ENCODE measurements around the gene PRRT1.

Gene PRRT1

GRCh38 chr6:32184084-32184640 is 32.4 kb upstream of the PRRT1 start, which contains the start of gene AGER:
Gene AGER, minus strand, starts transcription at chr6:32184253. Its CDS starts 31 bp downstream, at chr6:32184222.
- TF ChIP-seq, protein P1, sequence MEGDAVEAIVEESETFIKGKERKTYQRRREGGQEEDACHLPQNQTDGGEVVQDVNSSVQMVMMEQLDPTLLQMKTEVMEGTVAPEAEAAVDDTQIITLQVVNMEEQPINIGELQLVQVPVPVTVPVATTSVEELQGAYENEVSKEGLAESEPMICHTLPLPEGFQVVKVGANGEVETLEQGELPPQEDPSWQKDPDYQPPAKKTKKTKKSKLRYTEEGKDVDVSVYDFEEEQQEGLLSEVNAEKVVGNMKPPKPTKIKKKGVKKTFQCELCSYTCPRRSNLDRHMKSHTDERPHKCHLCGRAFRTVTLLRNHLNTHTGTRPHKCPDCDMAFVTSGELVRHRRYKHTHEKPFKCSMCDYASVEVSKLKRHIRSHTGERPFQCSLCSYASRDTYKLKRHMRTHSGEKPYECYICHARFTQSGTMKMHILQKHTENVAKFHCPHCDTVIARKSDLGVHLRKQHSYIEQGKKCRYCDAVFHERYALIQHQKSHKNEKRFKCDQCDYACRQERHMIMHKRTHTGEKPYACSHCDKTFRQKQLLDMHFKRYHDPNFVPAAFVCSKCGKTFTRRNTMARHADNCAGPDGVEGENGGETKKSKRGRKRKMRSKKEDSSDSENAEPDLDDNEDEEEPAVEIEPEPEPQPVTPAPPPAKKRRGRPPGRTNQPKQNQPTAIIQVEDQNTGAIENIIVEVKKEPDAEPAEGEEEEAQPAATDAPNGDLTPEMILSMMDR (IDR thresholded peaks at IDR 0.05; ENCODE audit: extremely low read depth, missing control alignments), result no peak
- no peak for DNase-seq (ENCODE audit: low spot score)

DNA sequence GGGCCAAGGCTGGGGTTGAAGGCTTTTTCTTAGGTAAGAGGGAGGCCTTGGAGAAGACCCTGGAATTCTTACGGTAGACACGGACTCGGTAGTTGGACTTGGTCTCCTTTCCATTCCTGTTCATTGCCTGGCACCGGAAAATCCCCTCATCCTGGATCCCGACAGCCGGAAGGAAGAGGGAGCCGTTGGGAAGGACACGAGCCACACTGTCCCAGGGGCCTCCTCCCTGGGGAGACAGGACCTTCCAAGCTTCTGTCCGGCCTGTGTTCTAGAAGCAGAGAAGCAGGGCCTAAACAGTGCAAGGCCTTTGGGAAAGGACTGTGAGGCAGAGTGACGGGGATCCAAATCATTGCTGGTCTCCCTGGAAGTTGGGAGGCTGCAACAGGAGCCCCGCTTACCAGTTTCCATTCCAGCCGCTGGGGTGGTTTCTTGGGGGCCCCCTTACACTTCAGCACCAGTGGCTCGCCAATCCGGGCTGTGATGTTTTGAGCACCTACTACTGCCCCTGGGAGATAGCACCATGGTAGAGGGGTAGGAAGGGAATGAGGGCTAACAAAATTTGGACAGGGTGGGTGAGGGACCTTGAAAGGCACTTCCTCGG is 31.8 kb upstream of the PRRT1 start:
- TF ChIP-seq, protein P1 (IDR thresholded peaks at IDR 0.05; ENCODE audit: extremely low read depth, missing control alignments), result no peak
- DNase-seq (ENCODE audit: low spot score), result no peak

- TF ChIP-seq, protein P1 (IDR thresholded peaks at IDR 0.05; ENCODE audit: extremely low read depth, missing control alignments), result no peak
- DNase-seq (ENCODE audit: low spot score), result no peak
Observed at GRCh38 chr6:32183030-32183429, 31.3 kb upstream of the PRRT1 start.

GRCh38 chr6:32182555-32182981 is 30.8 kb upstream of the PRRT1 start:
- no peak for DNase-seq (ENCODE audit: low spot score)
- TF ChIP-seq, protein P1 (IDR thresholded peaks at IDR 0.05; ENCODE audit: extremely low read depth, missing control alignments), result no peak

DNA sequence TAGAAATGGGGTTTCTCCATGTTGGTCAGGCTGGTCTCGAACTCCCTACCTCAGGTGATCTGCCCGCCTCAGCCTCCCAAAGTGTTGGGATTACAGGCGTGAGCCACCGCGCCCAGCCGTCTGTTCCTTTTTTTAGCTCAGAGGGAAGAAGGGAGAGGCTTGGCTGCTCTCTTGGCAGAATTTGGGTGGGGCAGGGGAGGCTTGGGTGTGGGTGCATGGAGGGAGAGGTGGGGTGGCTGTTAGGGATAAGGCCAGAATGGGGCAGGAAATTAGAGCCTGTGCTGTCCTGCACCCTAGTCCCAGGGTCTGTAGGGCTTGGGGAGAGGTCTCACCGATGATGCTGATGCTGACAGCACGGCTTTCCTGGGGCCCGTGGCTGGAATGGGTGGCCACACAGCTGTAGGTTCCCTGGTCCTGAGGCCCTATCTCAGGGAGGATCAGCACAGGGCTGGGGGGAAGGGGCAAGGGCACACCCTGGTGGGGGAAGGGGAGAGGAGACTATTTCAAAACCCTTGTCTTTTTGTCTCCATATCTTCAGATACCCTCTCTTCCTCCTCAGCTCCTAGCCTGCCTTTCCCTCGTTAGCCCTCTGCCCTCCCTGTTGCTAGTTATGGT is 30.3 kb upstream of the PRRT1 start:
- no peak for DNase-seq (ENCODE audit: low spot score)
- TF ChIP-seq, protein P1 (IDR thresholded peaks at IDR 0.05; ENCODE audit: extremely low read depth, missing control alignments), result no peak

DNA sequence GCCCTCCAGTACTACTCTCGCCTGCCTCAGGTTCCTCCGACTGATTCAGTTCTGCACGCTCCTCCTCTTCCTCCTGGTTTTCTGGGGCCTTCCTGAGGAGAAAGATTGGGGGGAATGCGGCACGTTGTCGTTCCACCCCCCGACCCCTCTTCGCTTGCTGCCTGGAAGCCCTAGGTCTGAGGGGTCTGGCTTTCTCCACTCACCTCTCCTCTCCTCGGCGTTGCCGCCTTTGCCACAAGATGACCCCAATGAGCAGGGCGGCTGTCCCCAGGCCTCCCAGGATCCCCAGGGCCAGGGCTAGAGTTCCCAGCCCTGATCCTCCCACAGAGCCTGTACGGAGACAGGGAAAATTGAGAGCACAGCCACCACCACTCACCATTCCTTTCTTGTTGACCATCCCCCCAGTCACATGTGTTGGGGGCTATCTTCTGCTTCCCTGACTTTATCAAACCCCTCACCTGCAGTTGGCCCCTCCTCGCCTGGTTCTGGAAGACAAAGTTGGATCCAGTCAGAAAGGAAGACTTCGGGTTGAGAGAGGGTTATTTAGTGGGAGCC is 29.5 kb upstream of the PRRT1 start:
- no peak for DNase-seq (ENCODE audit: low spot score)

More for the DNA sequence above, 29.5 kb upstream of the PRRT1 start:
- TF ChIP-seq, protein P1 (IDR thresholded peaks at IDR 0.05; ENCODE audit: extremely low read depth, missing control alignments), result no peak

All from GM20000 (cell line).